Body of pancreas (tissue), 4 donors: ENCODE data around the gene CALHM2.

Source experiments
- CTCF ChIP-seq, 7 experiments: fragments of 450-650 bp in 4 of 7; fragments of 200-600 bp in 3 of 7; sonication (generic) in 3 of 7; IDR thresholded peaks; one replicate each; pipeline ENCODE4 v1.5.1; 2016 to 2019; ENCODE audit warnings: antibody characterized with exemption in 7 of 7
- POLR2A ChIP-seq, 3 donors: fragments of 450-650 bp; IDR thresholded peaks; one replicate each; pipeline ENCODE4 v1.6.1; 2016; ENCODE audit warnings: antibody characterized with exemption in 3 of 3, mild to moderate bottlenecking in 2 of 3

DNA sequence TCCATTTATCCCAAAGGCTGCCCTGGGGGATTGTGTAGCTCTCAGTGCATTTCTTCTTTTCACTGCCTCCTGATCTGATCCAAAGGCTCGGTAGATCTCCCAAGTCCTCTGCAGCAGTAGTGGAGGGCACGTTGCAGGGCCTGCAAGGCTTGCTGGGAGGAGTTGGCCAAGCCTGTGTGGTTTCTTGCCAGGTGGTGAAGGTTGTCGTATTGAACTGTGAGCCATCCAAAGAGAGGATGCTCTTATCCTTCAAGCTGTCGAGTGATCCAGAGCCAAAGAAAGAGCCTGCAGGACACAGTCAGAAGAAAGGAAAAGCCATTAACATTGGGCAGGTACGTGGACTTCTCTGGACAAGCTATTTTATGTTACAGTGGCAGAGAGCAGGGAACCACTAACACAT lies 34.6 kb downstream of the CALHM2 start:
- no peak for TF ChIP-seq CTCF (IDR thresholded peaks at IDR 0.05)
- TF ChIP-seq POLR2A (IDR thresholded peaks at IDR 0.05): no peak
